ENCODE data around the gene SOWAHA.
"Not testable (repeated sequence)": the region's sequence is repeated elsewhere in the genome, so short reads cannot be mapped to it uniquely, and the experiment has no call there.

The SOWAHA gene

DNA sequence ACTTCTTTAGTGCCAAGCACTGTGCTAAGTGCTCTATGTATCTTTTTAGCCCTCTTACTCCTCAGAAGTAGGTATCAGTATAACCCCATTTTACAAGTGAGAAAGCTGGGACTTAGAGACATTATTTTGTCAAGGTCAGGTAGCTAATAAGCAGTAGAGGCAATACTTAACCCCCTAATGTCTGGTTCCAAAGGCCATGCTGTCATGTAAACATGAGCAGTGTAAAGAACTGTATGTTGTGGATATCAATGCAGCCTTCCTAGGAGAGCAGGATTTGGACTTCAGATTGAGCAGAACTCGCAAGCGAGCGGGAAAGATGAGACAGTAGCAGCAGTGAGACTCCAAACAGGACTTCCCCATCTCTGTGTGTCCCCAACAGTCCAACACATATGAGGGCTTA is 21.0 kb downstream of the SOWAHA start:
- Mint-ChIP-seq H3K27ac (no peak overlapping the region), H3K9me3 (no peaks in the 10 kb centered on the region), H3K27me3 (ENCODE audit: low read depth) (peaks cover 28% of the 10 kb centered on the region), H3K4me1 (ENCODE audit: low read depth) (peaks cover 14% of the 10 kb centered on the region), H3K36me3 (ENCODE audit: low read depth) (no peaks in the 10 kb centered on the region), H3K4me3 (no peak overlapping the region)

DNA sequence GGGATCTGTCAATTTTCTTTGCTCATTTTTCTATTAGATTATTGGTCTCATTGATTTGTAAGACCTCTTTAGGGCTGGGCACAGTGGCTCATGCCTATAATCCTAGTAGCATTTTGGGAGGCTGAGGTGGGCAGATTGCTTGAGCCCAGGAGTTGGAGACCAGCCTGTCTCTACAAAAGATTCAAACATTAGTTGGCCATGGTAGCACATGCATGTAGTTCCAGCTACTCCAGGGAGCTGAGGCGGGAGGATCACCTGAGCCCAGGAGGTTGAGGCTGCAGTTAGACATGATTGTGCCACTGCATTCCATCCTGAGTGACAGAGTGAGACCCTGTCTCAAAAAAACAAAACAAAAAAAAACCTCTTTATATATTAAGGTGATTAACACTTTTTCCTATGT is 23.8 kb downstream of the SOWAHA start:
- peaks cover 2% of the 10 kb centered on the region for H3K4me1 Mint-ChIP-seq (ENCODE audit: low read depth)
- peaks cover 12% of the 10 kb centered on the region for H3K27me3 Mint-ChIP-seq (ENCODE audit: low read depth)
- H3K4me3 Mint-ChIP-seq: no peak overlapping the region
- no peak overlapping the region for H3K27ac Mint-ChIP-seq
- no peaks in the 10 kb centered on the region for H3K9me3 Mint-ChIP-seq
- H3K36me3 Mint-ChIP-seq (ENCODE audit: low read depth): no peaks in the 10 kb centered on the region

DNA sequence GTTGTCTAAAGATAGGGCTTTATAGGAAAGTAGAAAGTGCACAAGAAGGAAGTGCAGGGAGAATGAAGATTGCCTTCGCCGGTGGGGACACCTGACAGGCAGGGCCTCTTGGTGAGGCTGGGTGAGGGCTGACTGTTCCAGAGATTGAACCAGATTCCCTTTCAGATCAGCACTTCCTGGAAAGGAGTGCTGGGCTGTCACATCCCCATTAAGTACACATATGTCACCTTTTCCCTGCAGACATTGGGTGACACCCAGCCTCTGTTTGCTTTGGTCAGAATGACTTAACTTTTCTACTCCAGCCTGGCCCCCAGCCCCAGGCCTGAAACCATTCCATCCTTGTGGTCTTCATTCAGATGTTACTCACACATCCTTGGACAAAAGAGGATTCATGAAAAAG is 24.8 kb downstream of the SOWAHA start:
- H3K9me3 Mint-ChIP-seq: no peaks in the 10 kb centered on the region
- no peak overlapping the region for H3K27ac Mint-ChIP-seq

DNA sequence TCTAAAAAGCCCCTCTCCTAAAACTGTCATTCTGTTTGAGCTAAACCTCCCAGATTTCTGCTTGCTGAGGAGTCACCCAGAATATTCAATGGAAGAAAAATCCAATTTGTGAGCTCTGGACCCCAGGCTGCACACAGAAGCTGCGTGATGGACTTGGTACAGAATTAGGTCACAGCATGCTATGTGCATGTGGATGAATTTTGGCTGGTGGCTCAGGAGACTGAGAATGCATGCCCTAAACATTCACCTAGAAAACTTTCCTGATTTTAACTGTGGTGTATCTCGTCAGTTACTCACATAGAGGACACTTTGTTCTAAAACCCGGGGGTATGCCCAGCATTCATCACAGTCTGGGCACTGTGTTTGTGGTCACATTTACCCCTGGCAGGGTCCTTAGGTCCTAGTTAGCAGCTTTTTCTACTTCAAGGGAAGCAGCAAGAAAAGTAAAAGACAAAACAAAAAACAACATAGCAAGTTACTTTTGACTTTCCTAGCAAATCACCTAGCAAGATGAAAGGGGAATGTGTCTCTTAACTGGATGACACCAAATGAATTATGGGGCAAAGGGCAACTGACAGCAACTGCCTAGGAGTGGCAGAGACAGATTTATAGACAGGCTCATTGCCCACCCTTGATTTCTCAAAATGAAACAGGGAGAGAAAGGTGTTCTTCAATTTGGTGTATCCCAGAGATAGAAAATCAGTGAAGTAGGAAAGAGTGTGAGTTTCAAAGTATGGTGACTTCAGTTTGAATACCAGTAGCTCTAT is 25.6 kb downstream of the SOWAHA start:
- Mint-ChIP-seq H3K36me3 (ENCODE audit: low read depth) (no peaks in the 10 kb centered on the region), H3K27ac (no peak overlapping the region), H3K4me1 (ENCODE audit: low read depth) (peaks cover 2% of the 10 kb centered on the region), H3K27me3 (ENCODE audit: low read depth) (peaks cover 6% of the 10 kb centered on the region), H3K4me3 (no peak overlapping the region), H3K9me3 (no peaks in the 10 kb centered on the region)

More for the DNA sequence above, 24.8 kb downstream of the SOWAHA start:
- Mint-ChIP-seq H3K4me1 (ENCODE audit: low read depth) (peaks cover 2% of the 10 kb centered on the region), H3K4me3 (no peak overlapping the region), H3K36me3 (ENCODE audit: low read depth) (no peaks in the 10 kb centered on the region), H3K27me3 (ENCODE audit: low read depth) (peaks cover 8% of the 10 kb centered on the region)

DNA sequence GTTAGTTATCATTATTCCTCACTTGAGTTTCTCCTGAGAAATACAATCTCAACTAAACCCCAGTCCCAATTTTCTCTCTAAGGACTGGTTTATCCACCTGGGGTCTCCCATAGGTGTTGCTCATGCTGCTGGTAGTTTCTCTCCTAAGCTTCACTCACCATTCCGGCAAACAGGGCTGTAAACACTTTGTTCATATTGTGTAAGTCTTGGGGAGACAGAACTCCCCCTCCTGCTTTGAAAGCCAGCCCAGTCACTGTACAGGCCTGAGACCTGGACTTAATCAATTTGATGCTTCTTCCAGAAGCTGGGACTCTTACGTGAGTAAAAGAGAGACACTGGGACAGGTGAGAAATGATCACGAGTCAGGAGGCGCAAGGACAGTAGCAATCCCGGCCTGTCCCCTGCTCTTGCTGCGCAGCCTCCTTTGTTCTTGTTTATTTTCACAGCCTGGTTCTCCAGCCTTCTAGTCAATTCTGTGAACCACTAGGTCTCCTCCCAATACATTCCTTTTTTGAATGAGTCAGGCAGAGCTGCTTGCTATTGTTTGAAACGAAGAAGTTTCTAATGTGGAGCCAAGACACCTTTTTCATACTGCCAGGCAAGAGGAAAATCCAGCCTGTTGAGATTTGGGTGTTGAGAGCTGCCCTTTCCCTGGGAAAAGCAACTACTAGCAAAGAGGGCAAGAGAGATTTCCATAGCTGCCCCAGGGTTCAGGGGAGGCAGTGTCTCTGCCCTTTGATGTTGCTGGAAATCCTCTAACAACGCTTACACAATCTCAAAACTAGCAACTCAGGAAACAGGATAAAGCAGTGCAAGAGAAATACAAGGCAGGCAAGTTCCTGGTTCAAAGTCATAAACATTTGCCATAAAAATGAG is 26.6 kb downstream of the SOWAHA start:
- peaks cover 4% of the 10 kb centered on the region for H3K27me3 Mint-ChIP-seq (ENCODE audit: low read depth)
- H3K4me3 Mint-ChIP-seq: no peak overlapping the region
- peaks cover 2% of the 10 kb centered on the region for H3K4me1 Mint-ChIP-seq (ENCODE audit: low read depth)
- H3K27ac Mint-ChIP-seq: no peak overlapping the region
- H3K36me3 Mint-ChIP-seq (ENCODE audit: low read depth): no peaks in the 10 kb centered on the region
- no peaks in the 10 kb centered on the region for H3K9me3 Mint-ChIP-seq

DNA sequence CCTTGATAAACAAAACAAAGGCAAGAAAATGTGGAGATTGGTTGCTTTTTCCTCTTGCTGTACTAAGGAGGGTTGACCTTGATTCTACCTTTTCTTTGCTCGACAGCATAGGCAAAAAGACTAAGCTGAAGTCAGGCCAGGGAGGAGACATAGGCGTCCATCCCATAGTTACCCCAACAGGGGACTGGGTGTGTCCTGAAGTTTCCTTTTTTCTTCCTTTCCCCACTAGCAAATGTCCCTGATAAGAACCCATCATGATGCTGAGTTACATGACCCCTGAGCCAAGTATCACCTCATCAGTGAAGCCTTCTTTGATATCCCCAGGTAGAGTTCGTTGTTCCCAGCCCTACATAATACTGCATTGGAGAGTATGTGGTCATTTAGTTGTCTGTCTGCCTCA is 27.2 kb downstream of the SOWAHA start:
- no peak overlapping the region for H3K27ac Mint-ChIP-seq
- H3K4me3 Mint-ChIP-seq: no peak overlapping the region
- H3K4me1 Mint-ChIP-seq (ENCODE audit: low read depth): peaks cover 2% of the 10 kb centered on the region
- H3K36me3 Mint-ChIP-seq (ENCODE audit: low read depth): no peaks in the 10 kb centered on the region
- no peaks in the 10 kb centered on the region for H3K9me3 Mint-ChIP-seq
- peaks cover 4% of the 10 kb centered on the region for H3K27me3 Mint-ChIP-seq (ENCODE audit: low read depth)

DNA sequence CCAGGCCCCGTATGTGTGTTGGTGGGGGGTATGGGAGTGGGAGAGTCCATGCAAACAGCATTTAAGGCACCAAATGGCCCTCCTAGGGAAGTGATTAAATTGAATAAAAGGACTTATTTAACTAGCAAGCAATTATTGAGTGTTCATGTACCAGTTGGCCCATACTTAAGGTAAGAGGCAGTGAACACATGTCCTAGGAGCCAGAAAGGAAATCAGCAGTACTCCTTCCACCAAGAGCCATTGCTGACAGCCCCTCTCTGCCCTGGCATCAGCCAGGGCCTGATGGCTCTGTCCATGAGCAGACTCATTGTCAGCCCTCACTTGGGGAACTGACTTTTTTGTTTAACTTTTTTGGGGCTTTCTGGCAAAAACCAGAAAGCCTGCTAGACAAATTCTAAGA is 27.8 kb downstream of the SOWAHA start:
- no peaks in the 10 kb centered on the region for H3K9me3 Mint-ChIP-seq
- H3K27me3 Mint-ChIP-seq (ENCODE audit: low read depth): peaks cover 4% of the 10 kb centered on the region
- no peak overlapping the region for H3K27ac Mint-ChIP-seq
- H3K36me3 Mint-ChIP-seq (ENCODE audit: low read depth): no peaks in the 10 kb centered on the region
- peaks cover 2% of the 10 kb centered on the region for H3K4me1 Mint-ChIP-seq (ENCODE audit: low read depth)
- H3K4me3 Mint-ChIP-seq: no peak overlapping the region

DNA sequence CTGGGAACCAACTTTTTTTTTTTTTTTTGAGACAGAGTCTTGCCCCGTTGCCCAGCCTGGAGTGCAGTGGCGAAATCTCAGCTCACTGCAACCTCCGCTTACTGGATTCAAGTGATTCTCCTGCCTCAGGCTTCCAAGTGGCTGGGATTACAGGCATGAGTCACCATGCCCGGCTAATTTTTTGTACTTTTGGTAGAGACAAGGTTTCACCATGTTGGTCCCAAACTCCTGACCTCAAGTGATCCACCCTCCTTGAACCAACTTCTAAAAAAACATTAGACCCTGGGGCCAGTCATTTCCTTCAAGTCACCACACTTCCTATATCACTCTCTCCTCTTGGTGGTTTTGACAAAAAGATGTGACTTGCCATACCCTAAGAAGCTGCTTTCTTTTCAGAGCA is 28.2 kb downstream of the SOWAHA start:
- H3K4me1 Mint-ChIP-seq (ENCODE audit: low read depth): peaks cover 2% of the 10 kb centered on the region
- H3K9me3 Mint-ChIP-seq: no peaks in the 10 kb centered on the region
- no peak overlapping the region for H3K4me3 Mint-ChIP-seq
- H3K36me3 Mint-ChIP-seq (ENCODE audit: low read depth): no peaks in the 10 kb centered on the region
- peaks cover 4% of the 10 kb centered on the region for H3K27me3 Mint-ChIP-seq (ENCODE audit: low read depth)
- H3K27ac Mint-ChIP-seq: no peak overlapping the region

DNA sequence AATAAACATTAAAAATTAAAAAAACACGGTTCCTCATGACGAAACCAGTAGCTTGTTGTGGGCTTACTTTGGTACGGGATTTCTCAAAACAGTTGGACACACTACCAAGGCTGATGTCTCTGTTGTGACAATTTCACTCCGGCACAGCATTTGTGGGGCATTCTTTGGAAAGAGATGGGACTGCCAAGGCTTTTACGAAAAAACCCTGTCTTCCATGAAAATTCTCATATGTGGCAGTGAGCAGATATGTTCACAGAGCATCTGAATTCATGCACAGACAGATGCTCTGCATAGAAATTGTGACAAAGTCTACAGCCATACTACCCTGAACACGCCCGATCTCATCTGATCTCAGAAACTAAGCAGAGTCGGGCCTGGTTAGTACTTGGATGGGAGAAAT is 35.2 kb downstream of the SOWAHA start:
- Mint-ChIP-seq H3K27ac (no peak overlapping the region), H3K9me3 (no peaks in the 10 kb centered on the region), H3K4me3 (no peak overlapping the region), H3K36me3 (ENCODE audit: low read depth) (no peaks in the 10 kb centered on the region), H3K27me3 (ENCODE audit: low read depth) (peaks cover 9% of the 10 kb centered on the region), H3K4me1 (ENCODE audit: low read depth) (peaks cover 2% of the 10 kb centered on the region)

DNA sequence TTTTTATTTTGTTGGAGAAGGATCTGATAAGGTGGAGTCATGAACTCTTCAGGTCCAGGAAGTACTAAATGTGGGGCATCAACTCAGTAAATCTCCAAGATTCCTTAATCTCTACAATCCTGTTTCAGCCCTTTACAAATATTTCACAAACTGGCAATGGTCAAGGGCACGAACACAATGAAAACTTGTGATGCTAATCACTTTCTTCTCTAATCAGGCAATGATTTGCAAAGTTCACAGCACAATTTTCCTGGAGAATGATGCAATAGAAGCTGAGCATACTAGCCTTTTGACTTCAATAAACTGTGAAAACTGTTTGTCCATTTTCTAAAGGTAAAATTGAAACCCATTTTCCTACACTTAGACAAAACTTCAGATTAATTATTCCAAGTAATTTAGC is 36.2 kb downstream of the SOWAHA start:
- no peaks in the 10 kb centered on the region for H3K9me3 Mint-ChIP-seq
- H3K36me3 Mint-ChIP-seq (ENCODE audit: low read depth): no peaks in the 10 kb centered on the region
- peaks cover 11% of the 10 kb centered on the region for H3K27me3 Mint-ChIP-seq (ENCODE audit: low read depth)
- no peak overlapping the region for H3K27ac Mint-ChIP-seq
- peaks cover 4% of the 10 kb centered on the region for H3K4me1 Mint-ChIP-seq (ENCODE audit: low read depth)
- H3K4me3 Mint-ChIP-seq: no peak overlapping the region

DNA sequence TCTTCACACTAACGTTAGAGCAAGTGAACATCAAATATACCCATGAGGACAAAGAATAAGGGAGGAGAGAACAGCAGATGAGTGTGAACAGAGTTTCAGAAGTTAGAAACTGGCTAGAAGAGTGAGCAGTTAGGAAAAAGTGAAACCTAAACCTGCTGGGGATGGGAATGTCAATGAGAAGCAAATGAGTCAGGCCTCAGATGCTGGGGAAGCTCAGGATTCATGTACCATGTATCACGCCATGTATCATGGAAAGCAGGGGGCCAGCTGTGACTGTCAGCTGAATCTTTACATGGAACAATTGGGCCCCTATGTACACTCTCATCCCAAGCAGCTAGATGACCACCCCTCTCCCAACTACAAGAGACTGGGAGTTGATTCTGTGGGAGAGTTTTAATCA is 37.0 kb downstream of the SOWAHA start:
- Mint-ChIP-seq H3K27me3 (ENCODE audit: low read depth) (peaks cover 12% of the 10 kb centered on the region), H3K4me1 (ENCODE audit: low read depth) (peaks cover 4% of the 10 kb centered on the region), H3K4me3 (no peak overlapping the region), H3K9me3 (no peaks in the 10 kb centered on the region), H3K36me3 (ENCODE audit: low read depth) (no peaks in the 10 kb centered on the region), H3K27ac (no peak overlapping the region)

DNA sequence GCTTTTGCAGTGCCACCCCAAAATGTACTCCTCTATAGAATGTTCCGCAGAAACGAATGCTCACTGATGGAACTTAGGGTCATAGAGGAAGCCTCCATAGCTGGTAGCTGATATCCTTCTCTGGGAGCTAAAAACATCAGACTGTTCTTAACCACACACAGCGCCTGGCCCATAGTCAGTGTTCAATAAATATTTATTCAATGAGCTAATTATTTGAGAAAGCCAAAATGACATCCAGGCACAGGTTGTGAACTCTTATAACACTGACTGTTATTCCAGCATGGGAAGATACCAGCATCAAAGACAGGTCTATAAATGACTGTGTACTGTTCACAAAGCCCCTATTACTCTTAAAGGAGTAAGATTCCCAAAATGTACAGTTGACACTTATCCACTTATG is 40.2 kb downstream of the SOWAHA start:
- Mint-ChIP-seq H3K27me3 (ENCODE audit: low read depth) (peaks cover 14% of the 10 kb centered on the region), H3K27ac (no peak overlapping the region), H3K4me3 (no peak overlapping the region), H3K4me1 (ENCODE audit: low read depth) (peaks cover 4% of the 10 kb centered on the region), H3K36me3 (ENCODE audit: low read depth) (no peaks in the 10 kb centered on the region), H3K9me3 (no peaks in the 10 kb centered on the region)

DNA sequence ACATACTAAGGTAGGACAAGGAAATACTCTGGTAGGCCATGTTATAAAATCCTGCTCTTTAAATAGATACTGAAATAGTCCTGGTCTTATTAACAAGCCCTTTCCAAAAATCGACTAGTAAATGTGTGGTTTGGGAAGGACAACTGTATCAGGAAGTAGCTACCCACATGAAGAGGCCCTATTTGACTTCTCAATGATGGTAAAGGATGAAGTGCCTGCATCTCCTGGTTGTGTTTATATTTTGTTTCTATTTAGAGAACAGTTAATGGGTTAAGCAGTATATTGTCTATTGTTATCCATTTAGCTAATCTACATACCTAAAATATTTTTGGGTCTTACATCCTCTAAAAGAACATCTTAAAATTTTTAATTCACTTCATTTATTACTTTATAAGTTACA is 40.7 kb downstream of the SOWAHA start:
- Mint-ChIP-seq H3K4me1 (ENCODE audit: low read depth) (peaks cover 4% of the 10 kb centered on the region), H3K9me3 (no peaks in the 10 kb centered on the region)

DNA sequence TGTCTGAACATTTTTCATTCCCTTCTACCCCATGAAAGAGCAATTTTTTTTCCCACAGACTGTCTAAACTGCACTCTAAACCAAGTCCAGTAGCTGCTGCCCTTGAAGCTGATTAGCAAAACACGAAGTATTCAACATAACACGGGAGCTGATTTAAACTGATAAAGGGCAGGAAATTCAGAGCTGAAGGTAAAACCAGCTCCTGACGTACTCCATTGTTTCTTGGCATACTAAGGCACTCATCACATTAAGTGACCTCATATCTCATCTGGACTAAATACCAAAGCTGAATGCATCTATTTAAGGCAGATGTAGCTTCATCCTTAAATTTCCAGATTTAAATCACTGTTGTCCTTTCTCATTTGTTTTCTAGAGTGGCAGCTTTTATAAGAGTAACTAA is 41.2 kb downstream of the SOWAHA start:
- Mint-ChIP-seq H3K4me1 (ENCODE audit: low read depth) (peaks cover 4% of the 10 kb centered on the region), H3K27me3 (ENCODE audit: low read depth) (peaks cover 16% of the 10 kb centered on the region), H3K27ac (no peak overlapping the region), H3K36me3 (ENCODE audit: low read depth) (no peaks in the 10 kb centered on the region), H3K4me3 (no peak overlapping the region), H3K9me3 (no peaks in the 10 kb centered on the region)

More for the DNA sequence above, 40.7 kb downstream of the SOWAHA start:
- Mint-ChIP-seq H3K4me3 (no peak overlapping the region), H3K27ac (no peak overlapping the region), H3K27me3 (ENCODE audit: low read depth) (peaks cover 14% of the 10 kb centered on the region), H3K36me3 (ENCODE audit: low read depth) (no peaks in the 10 kb centered on the region)

DNA sequence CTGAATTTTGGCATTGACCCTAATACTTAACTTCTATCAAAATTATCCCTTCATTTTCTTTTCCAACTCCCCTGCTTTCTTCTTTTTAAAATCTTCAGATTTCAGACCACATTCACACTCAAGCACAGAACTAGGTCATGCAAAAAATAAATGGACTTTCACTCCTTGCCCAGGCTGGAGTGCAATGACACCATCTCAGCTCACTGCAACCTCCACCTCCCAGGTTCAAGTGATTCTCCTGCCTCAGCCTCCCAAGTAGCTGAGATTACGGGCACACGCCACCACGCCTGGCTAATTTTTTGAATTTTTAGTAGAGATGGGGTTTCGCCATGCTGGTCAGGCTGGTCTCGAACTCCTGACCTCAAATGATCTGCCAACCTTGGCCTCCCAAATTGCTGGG is 41.9 kb downstream of the SOWAHA start:
- H3K27me3 Mint-ChIP-seq (ENCODE audit: low read depth): peaks cover 13% of the 10 kb centered on the region
- H3K4me1 Mint-ChIP-seq (ENCODE audit: low read depth); H3K36me3 Mint-ChIP-seq (ENCODE audit: low read depth); H3K4me3 Mint-ChIP-seq; H3K27ac Mint-ChIP-seq; H3K9me3 Mint-ChIP-seq: not testable (repeated sequence)

Data from T-helper 1 cell treated with Interleukin-12 subunit alpha and Interleukin-12 subunit beta and Interleukin-4 antibody, amounts not matched to agents 30 μg/mL and 1 μg/mL, for 36 hours (primary cell).